ENCODE data around the gene QKI. TPM values are rescaled to one million over a fixed set of nuclear protein-coding genes. Genes with fewer than 3 reads are reported as not detected.

The QKI gene
- total RNA-seq, 3 donors from 2014 or later = 158 to 304 (median 172) TPM

DNA sequence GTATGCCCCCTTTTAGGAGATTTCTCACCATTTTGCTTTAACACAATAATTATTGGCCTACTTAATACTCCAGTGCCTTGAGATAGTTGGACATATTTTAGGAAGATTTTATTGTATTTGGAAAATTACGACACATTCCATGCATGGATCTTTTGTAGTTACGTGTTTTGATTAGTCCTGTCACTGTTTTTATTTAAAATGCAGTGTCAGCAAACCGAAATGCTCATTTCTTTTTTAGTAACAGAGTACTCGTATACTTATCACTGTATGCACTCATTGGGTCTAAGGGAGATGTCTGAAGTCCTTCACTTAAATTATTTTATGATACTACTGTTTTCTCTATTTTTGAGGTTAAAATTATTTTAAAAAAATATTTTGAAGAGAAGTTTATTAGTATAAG lies 153.8 kb downstream of the QKI start:
- TF ChIP-seq POLR2AphosphoS5 (IDR thresholded peaks at IDR 0.05) (no peak), POLR2A (IDR thresholded peaks at IDR 0.05) (no peak)
- TF ChIP-seq, protein P1, sequence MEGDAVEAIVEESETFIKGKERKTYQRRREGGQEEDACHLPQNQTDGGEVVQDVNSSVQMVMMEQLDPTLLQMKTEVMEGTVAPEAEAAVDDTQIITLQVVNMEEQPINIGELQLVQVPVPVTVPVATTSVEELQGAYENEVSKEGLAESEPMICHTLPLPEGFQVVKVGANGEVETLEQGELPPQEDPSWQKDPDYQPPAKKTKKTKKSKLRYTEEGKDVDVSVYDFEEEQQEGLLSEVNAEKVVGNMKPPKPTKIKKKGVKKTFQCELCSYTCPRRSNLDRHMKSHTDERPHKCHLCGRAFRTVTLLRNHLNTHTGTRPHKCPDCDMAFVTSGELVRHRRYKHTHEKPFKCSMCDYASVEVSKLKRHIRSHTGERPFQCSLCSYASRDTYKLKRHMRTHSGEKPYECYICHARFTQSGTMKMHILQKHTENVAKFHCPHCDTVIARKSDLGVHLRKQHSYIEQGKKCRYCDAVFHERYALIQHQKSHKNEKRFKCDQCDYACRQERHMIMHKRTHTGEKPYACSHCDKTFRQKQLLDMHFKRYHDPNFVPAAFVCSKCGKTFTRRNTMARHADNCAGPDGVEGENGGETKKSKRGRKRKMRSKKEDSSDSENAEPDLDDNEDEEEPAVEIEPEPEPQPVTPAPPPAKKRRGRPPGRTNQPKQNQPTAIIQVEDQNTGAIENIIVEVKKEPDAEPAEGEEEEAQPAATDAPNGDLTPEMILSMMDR (IDR thresholded peaks at IDR 0.05) = no peak
- Histone ChIP-seq H3K27ac (no peak overlapping the region), H3K36me3 (no peaks in the 10 kb centered on the region), H3K27me3 (no peaks in the 10 kb centered on the region), H3K4me3 (no peak overlapping the region), H3K4me1 (no peaks in the 10 kb centered on the region), H3K9me3 (no peaks in the 10 kb centered on the region)
- no peak for DNase-seq (ENCODE audit: low spot score in 2 of 2)
- intact Hi-C loops (cut with DNase I; ENCODE audit: low total_unique reads) = no loop called here

- TF ChIP-seq POLR2A (IDR thresholded peaks at IDR 0.05) (no peak), POLR2AphosphoS5 (IDR thresholded peaks at IDR 0.05) (no peak)
- TF ChIP-seq, protein P1 (IDR thresholded peaks at IDR 0.05) = no peak
- Histone ChIP-seq H3K4me1 (no peaks in the 10 kb centered on the region), H3K9me3 (no peaks in the 10 kb centered on the region), H3K27ac (no peak overlapping the region), H3K4me3 (no peak overlapping the region), H3K36me3 (no peaks in the 10 kb centered on the region), H3K27me3 (no peaks in the 10 kb centered on the region)
- intact Hi-C loops (cut with DNase I; ENCODE audit: low total_unique reads) = no loop called here
- DNase-seq (ENCODE audit: low spot score in 2 of 2) = no peak
Measured at GRCh38 chr6:163570579-163571231, 156.2 kb downstream of the QKI start.

DNA sequence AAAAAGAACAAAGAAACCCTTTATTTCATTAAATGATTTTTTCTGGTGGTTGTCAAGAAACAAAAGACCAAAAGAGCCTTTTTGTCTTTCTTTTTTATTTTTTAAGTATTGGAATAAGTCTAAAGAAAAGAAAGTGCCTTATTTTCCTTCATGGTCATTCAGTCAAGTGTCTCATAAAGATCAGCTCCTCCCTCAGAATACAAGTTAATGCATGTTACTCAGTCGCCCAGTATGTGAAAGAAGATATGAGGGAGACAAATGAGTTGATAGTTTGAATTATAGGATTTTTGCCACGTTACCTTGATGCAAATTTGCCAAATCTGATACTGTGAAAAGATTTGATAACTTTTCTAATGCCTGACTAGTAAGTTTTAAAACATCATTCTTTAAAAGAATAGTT lies 157.2 kb downstream of the QKI start:
- TF ChIP-seq POLR2AphosphoS5 (IDR thresholded peaks at IDR 0.05) (no peak), POLR2A (IDR thresholded peaks at IDR 0.05) (no peak)
- TF ChIP-seq, protein P1 (IDR thresholded peaks at IDR 0.05) = no peak
- H3K4me3 ChIP-seq = no peak overlapping the region
- no peaks in the 10 kb centered on the region for H3K27me3 ChIP-seq
- H3K9me3 ChIP-seq = no peaks in the 10 kb centered on the region
- DNase-seq (ENCODE audit: low spot score in 2 of 2) = no peak
- no peaks in the 10 kb centered on the region for H3K36me3 ChIP-seq
- no peak overlapping the region for H3K27ac ChIP-seq
- intact Hi-C loops (cut with DNase I; ENCODE audit: low total_unique reads) = no loop called here
- H3K4me1 ChIP-seq = no peaks in the 10 kb centered on the region

- Histone ChIP-seq H3K27ac (no peak overlapping the region), H3K9me3 (no peaks in the 10 kb centered on the region), H3K4me3 (no peak overlapping the region), H3K36me3 (no peaks in the 10 kb centered on the region), H3K4me1 (no peaks in the 10 kb centered on the region), H3K27me3 (no peaks in the 10 kb centered on the region)
- intact Hi-C loops (cut with DNase I; ENCODE audit: low total_unique reads) = no loop called here
- no peak for DNase-seq (ENCODE audit: low spot score in 2 of 2)
- TF ChIP-seq, protein P1 (IDR thresholded peaks at IDR 0.05) = no peak
- TF ChIP-seq POLR2A (IDR thresholded peaks at IDR 0.05) (no peak), POLR2AphosphoS5 (IDR thresholded peaks at IDR 0.05) (no peak)
Measured at GRCh38 chr6:163572612-163573011, 158.1 kb downstream of the QKI start.

DNA sequence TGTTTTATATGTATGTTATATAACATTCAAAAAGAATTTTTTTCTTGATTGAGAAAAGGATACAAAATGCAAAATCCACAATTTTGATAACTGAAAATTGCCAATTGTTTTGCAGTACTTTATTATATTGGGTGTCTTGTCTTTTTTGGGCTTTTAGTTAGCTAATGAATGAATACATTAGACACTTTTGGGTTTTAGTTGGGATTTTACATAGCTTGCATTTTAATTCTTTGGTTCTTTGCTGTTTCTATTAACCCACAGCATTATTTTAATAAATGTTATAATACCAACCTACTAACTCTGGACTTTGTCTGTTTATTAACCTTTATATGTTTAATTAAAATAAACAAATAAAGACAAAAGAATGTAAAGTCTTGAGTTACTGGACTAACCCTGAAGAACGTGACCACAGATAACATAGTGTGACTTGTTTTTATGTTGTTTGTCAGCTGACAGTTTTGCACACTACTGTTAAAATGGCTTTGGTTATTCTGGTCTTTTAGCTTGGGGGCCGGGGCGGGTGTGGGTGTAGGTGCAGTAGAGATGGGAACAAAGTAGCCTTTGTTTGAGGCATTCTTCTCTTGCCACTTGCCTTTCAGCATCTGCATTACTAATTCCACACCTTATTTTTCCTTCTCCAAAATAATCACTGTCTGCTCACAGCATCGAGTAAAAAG lies 159.1 kb downstream of the QKI start:
- no peak for DNase-seq (ENCODE audit: low spot score in 2 of 2)
- Histone ChIP-seq H3K27me3 (no peaks in the 10 kb centered on the region), H3K36me3 (no peaks in the 10 kb centered on the region), H3K4me3 (no peak overlapping the region), H3K9me3 (no peaks in the 10 kb centered on the region), H3K27ac (peak overlapping the region in 1 of 2 donors; percentile 54), H3K4me1 (no peaks in the 10 kb centered on the region)
- no peak for TF ChIP-seq POLR2A (IDR thresholded peaks at IDR 0.05)
- intact Hi-C loops (cut with DNase I; ENCODE audit: low total_unique reads) = no loop called here

Data from breast epithelium (tissue), 4 donors.